GM21786 (cell line): Measurements from ENCODE around the gene ARHGEF1.

Experiments used
- ATAC-seq: cut with Tn5 transposase; IDR thresholded peaks from one replicate; pipeline ENCODE4 v1.9.1; 2021; ENCODE audit not compliant: unreplicated experiment

ARHGEF1 gene, protein sequence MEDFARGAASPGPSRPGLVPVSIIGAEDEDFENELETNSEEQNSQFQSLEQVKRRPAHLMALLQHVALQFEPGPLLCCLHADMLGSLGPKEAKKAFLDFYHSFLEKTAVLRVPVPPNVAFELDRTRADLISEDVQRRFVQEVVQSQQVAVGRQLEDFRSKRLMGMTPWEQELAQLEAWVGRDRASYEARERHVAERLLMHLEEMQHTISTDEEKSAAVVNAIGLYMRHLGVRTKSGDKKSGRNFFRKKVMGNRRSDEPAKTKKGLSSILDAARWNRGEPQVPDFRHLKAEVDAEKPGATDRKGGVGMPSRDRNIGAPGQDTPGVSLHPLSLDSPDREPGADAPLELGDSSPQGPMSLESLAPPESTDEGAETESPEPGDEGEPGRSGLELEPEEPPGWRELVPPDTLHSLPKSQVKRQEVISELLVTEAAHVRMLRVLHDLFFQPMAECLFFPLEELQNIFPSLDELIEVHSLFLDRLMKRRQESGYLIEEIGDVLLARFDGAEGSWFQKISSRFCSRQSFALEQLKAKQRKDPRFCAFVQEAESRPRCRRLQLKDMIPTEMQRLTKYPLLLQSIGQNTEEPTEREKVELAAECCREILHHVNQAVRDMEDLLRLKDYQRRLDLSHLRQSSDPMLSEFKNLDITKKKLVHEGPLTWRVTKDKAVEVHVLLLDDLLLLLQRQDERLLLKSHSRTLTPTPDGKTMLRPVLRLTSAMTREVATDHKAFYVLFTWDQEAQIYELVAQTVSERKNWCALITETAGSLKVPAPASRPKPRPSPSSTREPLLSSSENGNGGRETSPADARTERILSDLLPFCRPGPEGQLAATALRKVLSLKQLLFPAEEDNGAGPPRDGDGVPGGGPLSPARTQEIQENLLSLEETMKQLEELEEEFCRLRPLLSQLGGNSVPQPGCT

DNA sequence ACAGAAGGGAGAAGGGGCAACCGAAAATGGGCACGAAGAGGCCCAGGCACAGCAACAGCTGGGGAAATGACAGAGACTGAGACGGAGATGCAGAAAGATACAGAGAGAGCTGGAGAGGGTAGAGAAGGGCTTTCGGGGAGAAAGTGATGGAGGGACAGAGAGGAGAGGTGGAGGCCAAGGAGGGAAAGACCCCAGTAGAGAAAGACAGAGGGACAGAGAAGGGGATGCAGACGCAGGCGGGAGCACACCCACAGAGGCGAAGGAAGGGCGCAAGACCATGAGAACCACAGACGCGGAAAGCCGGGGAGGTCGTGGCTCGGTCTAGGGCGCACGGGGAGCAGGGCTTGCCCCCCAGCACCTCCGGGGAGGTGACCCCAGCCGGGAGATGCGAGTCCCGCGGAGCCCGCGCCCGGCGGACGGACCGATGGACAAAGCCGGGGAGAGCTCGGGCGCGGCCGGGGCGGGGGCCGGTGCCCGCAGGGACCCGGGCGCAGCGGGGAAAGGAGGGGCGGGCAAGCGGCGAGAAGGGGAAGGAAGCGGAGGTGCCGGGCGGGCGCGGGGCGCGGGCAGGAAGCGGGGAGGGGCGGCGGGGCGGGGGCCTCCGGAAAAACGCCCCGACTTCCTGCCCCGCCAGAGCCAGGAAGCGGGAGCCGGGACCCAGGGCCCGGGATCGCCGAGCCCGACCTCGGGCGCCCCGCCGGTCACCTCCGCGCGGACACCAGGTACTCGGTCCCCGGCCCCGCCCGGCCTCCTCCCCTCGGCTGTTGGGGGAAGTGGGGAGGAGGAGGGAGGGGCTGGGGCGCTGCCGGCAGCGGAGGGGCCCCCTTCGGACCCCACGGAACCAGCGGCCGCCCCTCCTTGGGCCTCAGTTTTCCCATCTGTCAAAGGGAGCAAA lies at the start of gene ARHGEF1:
Gene ARHGEF1 (plus strand): TSS at position 617 of the 895 bp plus-strand sequence. CDS start 4,899 bp downstream, outside the sequence.
- ATAC-seq = no peak

DNA sequence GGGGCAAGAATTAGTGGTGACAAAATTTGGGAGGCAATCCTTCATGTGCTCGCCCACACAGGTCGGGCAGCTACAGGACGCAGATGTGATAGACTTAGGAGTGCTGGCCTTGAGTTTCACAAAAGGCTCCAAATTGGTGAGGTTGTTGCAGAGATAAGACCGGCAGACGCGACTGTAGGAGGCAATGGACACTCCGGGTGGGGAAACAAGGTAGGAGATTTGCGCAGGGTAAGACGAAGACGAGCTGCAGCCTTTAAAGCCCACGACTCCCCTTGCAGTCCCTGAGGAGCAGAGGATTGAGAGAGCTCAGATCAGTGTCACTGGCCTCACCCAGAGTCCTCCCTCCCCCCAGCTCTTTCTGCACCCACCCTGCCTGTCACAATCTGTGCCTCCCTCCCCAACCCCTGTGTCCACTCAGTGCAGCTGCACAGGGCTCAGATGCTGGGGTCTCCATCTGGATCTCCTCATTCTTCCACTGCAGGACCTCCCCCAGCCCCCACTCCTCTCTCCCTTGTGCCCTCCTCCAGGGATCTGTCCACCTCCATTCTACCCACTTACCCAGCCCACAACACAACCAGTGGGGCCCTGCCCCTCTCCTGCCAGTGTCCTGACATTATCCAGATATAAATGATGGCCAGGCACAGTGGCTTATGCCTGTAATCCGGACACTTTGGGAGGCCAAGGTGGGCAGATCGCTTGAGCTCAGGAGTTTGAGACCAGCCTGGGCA lies 44.8 kb upstream of the ARHGEF1 start:
- no peak for ATAC-seq

- no peak for ATAC-seq
These were observed 43.8 kb upstream of the ARHGEF1 start for GRCh38 chr19:41839211-41839610.

- no peak for ATAC-seq
These were observed 39.6 kb upstream of the ARHGEF1 start for GRCh38 chr19:41843371-41843770.

- ATAC-seq = no peak
These were observed 38.4 kb upstream of the ARHGEF1 start, which contains the start of gene LYPD4 for GRCh38 chr19:41844601-41845000. TSS of gene LYPD4 (minus strand) at chr19:41844683. CDS start at chr19:41839285, 5,398 bp downstream.

DNA sequence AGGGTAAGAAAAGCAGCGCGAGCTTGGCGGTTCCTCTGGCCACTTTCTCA lies 38.2 kb upstream of the ARHGEF1 start, which contains the start of gene DMRTC2:
Gene DMRTC2 (plus strand): TSS at position 42 of the 50 bp plus-strand sequence. CDS start 2,387 bp downstream, outside the sequence.
- no peak for ATAC-seq

GRCh38 chr19:41845051-41845590 lies 37.9 kb upstream of the ARHGEF1 start:
- ATAC-seq = no peak

GRCh38 chr19:41847351-41848105 lies 35.5 kb upstream of the ARHGEF1 start:
- ATAC-seq = no peak

- ATAC-seq = no peak
These were observed 34.3 kb upstream of the ARHGEF1 start for GRCh38 chr19:41848666-41849065.

- no peak for ATAC-seq
These were observed 33.9 kb upstream of the ARHGEF1 start for GRCh38 chr19:41849067-41849466.

DNA sequence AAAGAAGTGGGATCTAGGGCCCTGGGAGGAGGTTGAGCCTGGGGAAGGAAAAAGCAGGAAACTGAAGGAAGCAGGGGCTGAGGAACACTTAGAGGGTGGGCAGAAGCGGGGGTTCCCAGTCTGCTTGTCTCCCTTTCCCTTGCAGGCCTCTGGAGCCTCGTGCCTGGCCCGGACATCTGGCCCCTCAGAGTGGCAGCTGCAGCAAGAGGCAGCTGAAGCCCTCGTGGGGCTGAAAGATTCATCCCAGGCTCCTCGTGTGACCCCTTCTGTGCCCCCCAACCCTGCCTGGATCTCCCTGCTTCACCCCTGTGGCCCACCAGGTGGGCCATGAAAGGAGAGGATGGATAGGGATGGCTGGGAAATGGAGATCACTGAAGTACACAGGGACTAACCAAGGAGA lies 32.6 kb upstream of the ARHGEF1 start:
- no peak for ATAC-seq

GRCh38 chr19:41851456-41851855 lies 31.5 kb upstream of the ARHGEF1 start:
- no peak for ATAC-seq

- no peak for ATAC-seq
These were observed 29.6 kb upstream of the ARHGEF1 start for GRCh38 chr19:41853344-41853743.

- no peak for ATAC-seq
These were observed 29.2 kb upstream of the ARHGEF1 start for GRCh38 chr19:41853768-41854167.

- no peak for ATAC-seq
These were observed 23.8 kb upstream of the ARHGEF1 start for GRCh38 chr19:41859213-41859617.

DNA sequence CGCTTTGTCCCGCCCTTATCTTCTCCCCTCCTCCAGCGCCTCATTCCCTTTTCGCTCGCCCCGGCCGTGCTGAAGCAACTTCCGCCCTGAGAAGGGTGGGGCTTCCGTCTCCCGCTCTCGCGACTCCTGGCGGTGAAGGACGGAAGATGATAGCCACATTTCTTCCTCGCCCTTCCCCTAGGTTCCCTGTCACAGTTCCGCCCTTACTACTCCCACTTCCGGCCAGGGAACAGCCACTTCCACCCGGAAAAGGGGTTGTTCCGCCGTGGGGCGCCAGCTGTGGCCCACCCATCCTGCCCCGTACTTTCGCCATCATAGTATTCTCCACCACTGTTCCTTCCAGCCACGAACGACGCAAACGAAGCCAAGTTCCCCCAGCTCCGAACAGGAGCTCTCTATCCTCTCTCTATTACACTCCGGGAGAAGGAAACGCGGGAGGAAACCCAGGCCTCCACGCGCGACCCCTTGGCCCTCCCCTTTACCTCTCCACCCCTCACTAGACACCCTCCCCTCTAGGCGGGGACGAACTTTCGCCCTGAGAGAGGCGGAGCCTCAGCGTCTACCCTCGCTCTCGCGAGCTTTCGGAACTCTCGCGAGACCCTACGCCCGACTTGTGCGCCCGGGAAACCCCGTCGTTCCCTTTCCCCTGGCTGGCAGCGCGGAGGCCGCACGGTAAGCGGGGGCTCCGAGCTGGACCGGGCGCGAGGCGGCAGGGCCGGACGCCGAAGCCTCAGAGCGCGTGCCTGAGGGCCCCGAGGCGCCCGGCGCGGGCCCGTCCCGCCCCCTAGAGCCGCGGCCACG lies 23.2 kb upstream of the ARHGEF1 start, which contains the start of gene RPS19:
Gene RPS19 (plus strand): TSS at position 638 of the 801 bp plus-strand sequence. CDS start 520 bp downstream, outside the sequence.
- peak; percentile 75 for ATAC-seq

- ATAC-seq = peak; percentile 15
These were observed 22.4 kb upstream of the ARHGEF1 start for GRCh38 chr19:41860419-41861115.
